HG02981 (cell line): ENCODE data around the gene UTS2B.
A peak's percentile ranks its signal among the peaks of the same experiment; 100 is the strongest.

Experiments
- ATAC-seq: cut with Tn5 transposase; IDR thresholded peaks from one replicate; pipeline ENCODE4 v1.9.1; 2021; ENCODE audit warnings: mild to moderate bottlenecking, moderate library complexity; ENCODE audit not compliant: unreplicated experiment

Gene UTS2B, protein sequence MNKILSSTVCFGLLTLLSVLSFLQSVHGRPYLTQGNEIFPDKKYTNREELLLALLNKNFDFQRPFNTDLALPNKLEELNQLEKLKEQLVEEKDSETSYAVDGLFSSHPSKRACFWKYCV

DNA sequence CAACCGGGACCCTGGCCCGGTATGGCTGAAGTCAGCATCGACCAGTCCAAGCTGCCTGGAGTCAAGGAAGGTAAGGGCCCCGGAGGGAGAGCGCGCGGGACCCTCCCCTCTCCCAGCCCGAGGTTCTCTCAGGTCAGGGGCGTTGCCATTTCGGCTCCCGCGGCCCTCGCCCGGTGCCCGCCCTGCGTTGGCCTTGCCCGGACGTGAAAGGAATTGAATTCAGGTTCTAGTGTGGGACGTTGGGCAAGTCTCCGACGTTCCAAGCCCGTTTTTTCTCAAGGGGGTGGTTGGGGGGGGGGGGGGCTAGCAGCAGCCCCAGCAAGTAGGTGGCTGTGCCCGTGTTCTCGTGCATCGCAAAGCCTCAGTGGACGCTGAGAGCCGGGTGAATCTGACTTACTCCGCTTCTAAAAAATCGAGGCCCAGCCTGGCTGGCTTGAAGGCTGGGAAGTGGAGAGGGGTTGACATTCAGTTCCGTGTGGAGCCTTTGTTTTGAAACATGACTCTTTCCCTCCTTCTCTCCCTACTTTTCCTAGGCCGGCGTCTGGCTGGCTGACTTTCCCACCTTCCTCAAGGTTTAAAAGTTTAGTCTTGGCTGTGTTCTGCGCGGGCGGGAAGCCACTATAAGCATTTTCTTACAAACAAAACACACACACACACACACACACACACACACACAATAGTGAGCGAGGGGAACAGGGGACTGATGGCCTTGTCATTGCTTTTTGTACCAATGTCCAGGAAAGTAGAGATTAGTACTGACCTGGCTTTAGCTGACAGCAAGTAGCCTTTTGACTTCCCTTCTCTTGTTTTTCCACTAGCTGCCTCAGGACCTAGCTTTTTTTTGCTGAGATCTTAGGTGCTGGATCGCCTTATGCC lies at the start of gene UTS2B:
Gene UTS2B, minus strand, starts transcription at position 873 of the 876 bp plus-strand sequence. CDS start 48,337 bp downstream, outside the sequence.
- peak; percentile 28 for ATAC-seq

GRCh38 chr3:191380001-191380400 lies 49.7 kb upstream of the UTS2B start:
- no peak for ATAC-seq

GRCh38 chr3:191379446-191379845 lies 49.1 kb upstream of the UTS2B start:
- ATAC-seq: no peak

DNA sequence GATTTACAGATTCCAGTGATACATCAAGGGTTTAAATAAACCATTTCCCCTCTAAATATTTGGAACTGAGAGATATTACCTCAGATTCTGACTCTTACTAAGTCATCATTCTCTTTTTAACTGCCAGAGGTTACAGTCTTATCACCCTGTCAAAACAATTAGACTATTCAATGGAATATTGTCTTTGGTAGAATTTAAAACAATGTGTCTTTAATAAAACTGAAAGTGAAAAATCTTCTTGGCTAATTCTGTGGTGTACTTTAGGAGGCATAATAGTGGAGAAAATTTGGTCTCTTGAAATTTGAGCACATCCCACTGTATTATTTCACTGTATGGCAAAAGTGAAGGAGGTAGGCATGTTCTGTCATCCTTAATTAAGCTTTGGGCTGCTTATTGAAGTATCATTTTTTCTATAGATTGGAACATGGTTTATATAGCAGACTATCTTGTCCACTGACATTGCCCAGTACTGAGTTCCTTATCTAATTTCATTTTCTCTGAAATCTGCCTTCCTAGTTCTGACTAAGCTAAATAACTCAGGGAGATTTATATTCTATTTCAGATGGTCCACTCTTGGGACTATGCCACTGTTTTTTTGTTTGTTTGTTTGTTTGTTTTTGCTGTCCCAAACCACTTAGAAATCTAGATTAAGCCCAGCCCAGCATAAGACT lies 48.0 kb upstream of the UTS2B start:
- ATAC-seq: no peak

GRCh38 chr3:191376516-191377141 lies 46.3 kb upstream of the UTS2B start:
- ATAC-seq: no peak

- no peak for ATAC-seq
These were observed 43.0 kb upstream of the UTS2B start for GRCh38 chr3:191373327-191373726.

GRCh38 chr3:191372122-191372521 lies 41.8 kb upstream of the UTS2B start:
- ATAC-seq: no peak

DNA sequence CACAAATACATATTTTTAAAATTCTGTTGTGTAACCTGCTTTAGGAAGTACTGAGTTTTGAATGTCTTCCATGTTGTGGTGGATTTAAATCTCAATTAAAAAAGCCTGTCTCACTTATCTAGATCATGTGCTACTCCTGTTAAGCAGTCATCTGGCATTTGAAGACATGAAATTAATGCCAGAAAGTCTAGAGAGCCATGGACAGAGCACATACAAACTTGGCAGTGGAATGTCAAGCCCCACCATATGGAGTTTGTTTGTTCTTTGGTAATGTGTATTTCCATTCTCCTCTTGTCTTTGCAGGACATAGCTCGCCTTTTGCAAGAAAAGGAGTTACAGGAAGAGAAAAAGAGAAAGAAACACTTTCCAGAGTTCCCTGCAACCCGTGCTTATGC lies 39.3 kb upstream of the UTS2B start:
- no peak for ATAC-seq

- no peak for ATAC-seq
These were observed 38.7 kb upstream of the UTS2B start for GRCh38 chr3:191368755-191369615.

GRCh38 chr3:191366675-191367074 lies 36.3 kb upstream of the UTS2B start:
- ATAC-seq: no peak

- no peak for ATAC-seq
These were observed 32.9 kb upstream of the UTS2B start for GRCh38 chr3:191363221-191363620.

- no peak for ATAC-seq
These were observed 32.3 kb upstream of the UTS2B start for GRCh38 chr3:191362524-191363090.

DNA sequence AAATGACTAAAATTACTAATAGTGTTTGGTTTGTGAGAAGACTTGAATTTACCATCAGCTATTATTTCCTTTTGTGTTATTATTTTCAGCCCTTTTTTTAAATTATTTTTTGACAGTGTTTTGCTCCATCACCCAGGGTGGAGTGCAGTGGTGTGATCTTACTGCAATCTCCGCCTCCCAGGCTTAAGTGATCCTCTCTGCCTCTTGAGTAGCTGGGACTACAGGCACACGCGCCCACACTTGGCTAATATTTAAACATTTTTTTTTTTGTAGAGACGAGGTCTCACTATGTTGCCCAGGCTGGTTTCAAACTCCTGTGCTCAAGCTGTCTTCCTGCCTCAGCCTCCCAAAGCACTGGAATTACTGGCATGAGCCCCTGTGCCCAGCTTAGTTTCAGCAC lies 31.7 kb upstream of the UTS2B start:
- no peak for ATAC-seq

- no peak for ATAC-seq
These were observed 31.1 kb upstream of the UTS2B start for GRCh38 chr3:191361456-191361855.

GRCh38 chr3:191360620-191361019 lies 30.3 kb upstream of the UTS2B start:
- ATAC-seq: no peak

- ATAC-seq: no peak
These were observed 28.6 kb upstream of the UTS2B start for GRCh38 chr3:191358929-191359328.

DNA sequence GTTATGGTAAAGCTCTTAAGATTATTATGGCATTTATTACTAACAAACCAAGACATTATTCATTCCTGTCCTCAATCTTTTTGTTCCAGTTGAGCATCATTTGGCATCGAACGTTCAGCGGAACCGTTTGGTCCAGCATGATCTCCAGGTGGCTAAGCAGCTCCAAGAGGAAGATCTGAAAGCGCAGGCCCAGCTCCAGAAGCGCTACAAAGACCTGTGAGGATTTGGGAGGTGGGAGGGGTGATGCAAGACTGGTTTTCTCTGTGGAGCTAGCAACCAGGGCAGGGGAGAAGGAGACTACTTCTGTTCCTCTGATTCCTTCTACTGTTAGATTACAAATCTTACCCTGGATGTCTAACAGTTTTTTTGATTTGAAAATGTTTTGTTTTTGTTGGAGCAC lies 27.6 kb upstream of the UTS2B start:
- ATAC-seq: no peak

DNA sequence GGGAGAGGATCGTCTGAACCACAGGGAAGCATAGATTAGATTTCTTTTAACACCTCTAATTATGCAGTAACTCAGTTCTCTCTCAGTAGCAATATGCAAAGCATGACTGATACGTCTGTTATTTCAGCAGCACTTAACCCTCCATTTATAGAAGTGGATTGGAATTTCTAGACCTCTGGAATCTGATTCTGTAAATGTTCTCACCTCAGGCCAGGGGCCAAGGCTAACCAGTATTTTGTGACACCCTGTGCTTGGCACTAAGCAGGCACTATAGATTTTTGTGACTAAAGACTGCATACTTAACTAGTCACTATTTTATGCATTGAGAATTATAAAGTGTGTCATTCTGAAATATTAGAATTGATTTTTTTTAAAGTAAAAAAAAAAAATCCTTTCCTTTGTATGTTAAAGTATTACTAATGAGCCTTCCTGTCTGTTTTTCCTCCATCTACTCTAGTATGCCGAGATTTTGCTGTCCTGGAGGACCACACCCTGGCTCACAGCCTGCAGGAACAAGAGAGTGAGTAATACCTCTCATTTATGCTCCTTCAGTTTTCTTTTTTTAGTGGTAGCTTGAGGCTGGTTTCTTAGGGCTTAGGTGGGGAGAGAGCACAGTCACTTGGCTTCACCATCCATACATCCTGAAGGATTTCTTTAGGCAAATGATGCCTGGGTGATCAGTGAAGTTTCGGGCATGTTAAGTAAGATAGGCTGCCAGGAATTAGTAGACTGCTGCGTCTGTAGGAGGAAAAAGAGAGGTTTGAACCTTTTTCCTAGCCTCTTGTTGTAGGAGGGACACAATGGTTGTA lies 26.5 kb upstream of the UTS2B start:
- ATAC-seq: no peak

- ATAC-seq: peak; percentile 80
These were observed 25.1 kb upstream of the UTS2B start for GRCh38 chr3:191355406-191355805.
